Type B pancreatic cell (in vitro differentiated cells): ENCODE results near the gene DHDDS. TPM values are rescaled to one million over a fixed set of nuclear protein-coding genes. Genes with fewer than 3 reads are reported as not detected.
A peak's percentile ranks its signal among the peaks of the same experiment; 100 is the strongest.

ENCODE experiments used
- DNase-seq: peaks from one replicate; pipeline ENCODE4 v3.0.0; 2021; ENCODE audit warnings: mixed read lengths; ENCODE audit not compliant: unreplicated experiment; ENCODE audit errors: extremely low spot score
- H3K27ac Mint-ChIP-seq: 2 replicates; pipeline ENCODE4 v1.8.0; 2021; ENCODE audit warnings: mild to moderate bottlenecking, mixed read lengths
- H3K27me3 Mint-ChIP-seq: 2 replicates; pipeline ENCODE4 v1.8.0; 2021; ENCODE audit warnings: mixed read lengths
- H3K36me3 Mint-ChIP-seq: 2 replicates; pipeline ENCODE4 v1.8.0; 2021; ENCODE audit warnings: mixed read lengths
- H3K4me1 Mint-ChIP-seq: one replicate; pipeline ENCODE4 v1.8.0; 2021; ENCODE audit warnings: mixed read lengths; ENCODE audit not compliant: unreplicated experiment
- H3K4me3 Mint-ChIP-seq: 2 replicates; pipeline ENCODE4 v1.8.0; 2021; ENCODE audit warnings: mild to moderate bottlenecking, mixed read lengths
- H3K9me3 Mint-ChIP-seq: 2 replicates; pipeline ENCODE4 v1.8.0; 2021; ENCODE audit warnings: mixed read lengths
- total RNA-seq: library from RNA; stranded (reverse); gene quantifications from 2 replicates; pipeline ENCODE4 v1.2.1, GENCODE V29; 2021; ENCODE audit warnings: low replicate concordance
- TF ChIP-seq, protein P1 (sequence below): fragments of 200-600 bp; sonication (generic); conservative IDR thresholded peaks from 2 replicates; pipeline ENCODE4 v1.5.0; 2021; ENCODE audit warnings: antibody characterized with exemption, mild to moderate bottlenecking

Gene DHDDS
- total RNA-seq, 1 donor from 2014 or later: 46.5 TPM

DNA sequence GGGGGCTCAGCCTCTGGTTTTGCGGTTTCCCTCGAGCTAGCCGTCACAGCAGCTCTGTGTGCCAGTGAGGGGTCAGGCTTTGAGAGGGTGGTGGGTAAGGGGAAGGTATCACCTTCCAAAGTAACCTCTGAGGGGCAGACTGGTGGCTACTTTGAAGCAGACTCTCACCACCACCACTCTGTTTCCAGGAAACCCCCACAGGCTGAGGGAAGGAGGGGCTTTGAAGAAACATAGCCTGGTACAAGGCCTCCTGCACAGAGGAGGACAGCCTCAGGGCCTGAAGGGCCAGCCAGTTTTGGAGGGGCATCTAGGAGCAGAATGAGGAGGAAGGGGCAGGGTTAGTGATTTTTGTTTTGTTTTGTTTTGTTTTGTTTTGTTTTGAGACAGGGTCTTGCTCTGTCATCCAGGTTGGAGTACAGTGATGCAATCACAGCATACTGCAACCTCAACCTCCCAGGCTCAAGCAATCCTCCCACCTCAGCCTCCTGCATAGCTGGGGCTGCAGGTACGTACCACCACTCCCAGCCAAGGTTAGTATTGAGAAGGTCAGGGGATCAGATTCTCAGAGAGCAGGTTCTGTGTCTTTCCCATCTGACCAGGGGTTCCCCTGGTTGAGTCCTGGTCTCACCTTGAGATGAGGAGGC, 42.4 kb upstream of the DHDDS start:
- no peaks in the 10 kb centered on the region for H3K9me3 Mint-ChIP-seq
- H3K27ac Mint-ChIP-seq: no peak overlapping the region
- no peaks in the 10 kb centered on the region for H3K36me3 Mint-ChIP-seq
- peaks cover 4% of the 10 kb centered on the region for H3K27me3 Mint-ChIP-seq
- H3K4me1 Mint-ChIP-seq: peaks cover 6% of the 10 kb centered on the region
- TF ChIP-seq, protein P1, sequence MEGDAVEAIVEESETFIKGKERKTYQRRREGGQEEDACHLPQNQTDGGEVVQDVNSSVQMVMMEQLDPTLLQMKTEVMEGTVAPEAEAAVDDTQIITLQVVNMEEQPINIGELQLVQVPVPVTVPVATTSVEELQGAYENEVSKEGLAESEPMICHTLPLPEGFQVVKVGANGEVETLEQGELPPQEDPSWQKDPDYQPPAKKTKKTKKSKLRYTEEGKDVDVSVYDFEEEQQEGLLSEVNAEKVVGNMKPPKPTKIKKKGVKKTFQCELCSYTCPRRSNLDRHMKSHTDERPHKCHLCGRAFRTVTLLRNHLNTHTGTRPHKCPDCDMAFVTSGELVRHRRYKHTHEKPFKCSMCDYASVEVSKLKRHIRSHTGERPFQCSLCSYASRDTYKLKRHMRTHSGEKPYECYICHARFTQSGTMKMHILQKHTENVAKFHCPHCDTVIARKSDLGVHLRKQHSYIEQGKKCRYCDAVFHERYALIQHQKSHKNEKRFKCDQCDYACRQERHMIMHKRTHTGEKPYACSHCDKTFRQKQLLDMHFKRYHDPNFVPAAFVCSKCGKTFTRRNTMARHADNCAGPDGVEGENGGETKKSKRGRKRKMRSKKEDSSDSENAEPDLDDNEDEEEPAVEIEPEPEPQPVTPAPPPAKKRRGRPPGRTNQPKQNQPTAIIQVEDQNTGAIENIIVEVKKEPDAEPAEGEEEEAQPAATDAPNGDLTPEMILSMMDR: no peak
- DNase-seq: no peak
- no peak overlapping the region for H3K4me3 Mint-ChIP-seq

DNA sequence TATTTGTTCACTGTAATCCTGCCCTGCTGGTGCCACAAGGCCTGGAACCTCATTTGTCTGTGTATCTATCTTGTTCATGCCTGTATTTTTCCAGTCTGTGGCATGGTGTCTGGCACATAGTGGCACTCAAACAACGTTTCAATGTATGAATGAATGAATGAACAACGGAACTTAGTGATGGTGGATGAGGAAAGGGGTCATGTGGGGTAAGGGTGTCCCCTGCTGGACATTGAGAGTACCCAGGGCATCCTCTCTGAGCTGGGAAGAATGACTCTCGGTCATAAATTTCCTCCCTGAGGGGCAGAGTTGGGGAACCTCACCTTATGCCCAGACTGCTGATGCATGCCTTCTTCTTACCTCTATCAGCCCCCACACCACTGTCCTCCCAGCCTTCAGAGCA, 40.7 kb upstream of the DHDDS start:
- Mint-ChIP-seq H3K36me3 (no peaks in the 10 kb centered on the region), H3K9me3 (no peaks in the 10 kb centered on the region), H3K27me3 (peaks cover 4% of the 10 kb centered on the region), H3K4me3 (no peak overlapping the region), H3K4me1 (peaks cover 6% of the 10 kb centered on the region), H3K27ac (no peak overlapping the region)
- TF ChIP-seq, protein P1: peak; percentile 72
- DNase-seq: no peak

GRCh38 chr1:26395754-26396153, 36.4 kb upstream of the DHDDS start:
- Mint-ChIP-seq H3K4me1 (peaks cover 6% of the 10 kb centered on the region), H3K27me3 (no peaks in the 10 kb centered on the region), H3K9me3 (no peaks in the 10 kb centered on the region), H3K4me3 (no peak overlapping the region), H3K27ac (no peak overlapping the region), H3K36me3 (no peaks in the 10 kb centered on the region)
- no peak for DNase-seq
- TF ChIP-seq, protein P1: no peak

GRCh38 chr1:26399034-26399433, 33.1 kb upstream of the DHDDS start:
- Mint-ChIP-seq H3K27ac (no peak overlapping the region), H3K36me3 (no peaks in the 10 kb centered on the region), H3K9me3 (no peaks in the 10 kb centered on the region), H3K4me1 (no peaks in the 10 kb centered on the region), H3K27me3 (peaks cover 6% of the 10 kb centered on the region), H3K4me3 (no peak overlapping the region)
- TF ChIP-seq, protein P1: no peak
- no peak for DNase-seq

- H3K4me1 Mint-ChIP-seq: no peaks in the 10 kb centered on the region
- TF ChIP-seq, protein P1: no peak
- no peak overlapping the region for H3K27ac Mint-ChIP-seq
- DNase-seq: no peak
- H3K4me3 Mint-ChIP-seq: no peak overlapping the region
- peaks cover 9% of the 10 kb centered on the region for H3K27me3 Mint-ChIP-seq
- no peaks in the 10 kb centered on the region for H3K9me3 Mint-ChIP-seq
- no peaks in the 10 kb centered on the region for H3K36me3 Mint-ChIP-seq
Measured at GRCh38 chr1:26401891-26402290, 30.2 kb upstream of the DHDDS start.
